Mucosa of descending colon (tissue), 3 donors: ENCODE measurements around the gene ZNF689. TPM values are rescaled to one million over a fixed set of nuclear protein-coding genes. Genes with fewer than 3 reads are reported as not detected.
A peak's percentile ranks its signal among the peaks of the same experiment; 100 is the strongest.

Source experiments
- ATAC-seq: fragments of 200-7000 bp; cut with Tn5 transposase; one replicate; pipeline ENCODE4 v1.9.1; 2020; ENCODE audit warnings: mild to moderate bottlenecking, moderate library complexity
- DNase-seq, 3 donors: peaks; one replicate each; pipeline ENCODE4 v3.0.0-alpha.2; 2020
- H3K36me3 ChIP-seq: fragments of 200-600 bp; one replicate; pipeline ENCODE4 v1.8.0; 2021; ENCODE audit warnings: low read depth, mild to moderate bottlenecking
- H3K4me1 ChIP-seq: fragments of 200-600 bp; one replicate; pipeline ENCODE4 v1.8.0; 2021; ENCODE audit warnings: low read depth, mild to moderate bottlenecking
- H3K4me3 ChIP-seq: fragments of 200-600 bp; one replicate; pipeline ENCODE4 v1.8.0; 2021; ENCODE audit warnings: mild to moderate bottlenecking
- H3K9me3 ChIP-seq: fragments of 200-600 bp; one replicate; pipeline ENCODE4 v1.8.0; 2021; ENCODE audit warnings: mild to moderate bottlenecking
- intact Hi-C, 2 donors: fragments of 100-400 bp; cut with DNase I in 1 of 2; cut with micrococcal nuclease in 1 of 2; formaldehyde crosslinking; loops; one replicate each; pipeline versions ENCODE4 v1.11.0 to v1.11.1; 2022; cut with DNase I, micrococcal nuclease
- long read RNA-seq, 2 donors: library from polyadenylated mRNA; unstranded; transcript quantifications; one replicate each; pipeline ENCODE4 v2.0.0, GENCODE V29; 2019 to 2021
- total RNA-seq, 3 donors: library from RNA; stranded (reverse); fragmentation: NEBNext Ultra II Directional in 2 of 3; extraction: Animal tissue kit (Norgen Biotek cat#: 25700) in 2 of 3; gene quantifications; one replicate each; pipeline versions ENCODE4 v1.2.1 to v1.2.4, GENCODE V29; 2021 to 2023
- TF ChIP-seq, protein P1 (sequence below): fragments of 200-600 bp; IDR thresholded peaks from one replicate; pipeline ENCODE4 v1.8.0; 2022; ENCODE audit warnings: antibody characterized with exemption, mild to moderate bottlenecking
- donor health status: DM: no; HTN: no; CAD: no; lungs with moderate emphysema.
- donor health status: DM: no; HTN: no; CAD: no.
- donor health status: DM: no; HTN: yes; CAD: no.

The ZNF689 gene
- total RNA-seq: 10 to 100 TPM in 2 of 3 donors, 1 to 10 TPM in 1; 7.6 to 10.7 (median 10.5) TPM
- long read RNA-seq, donor 1, transcript ZNF689-201 (3 exons, 3,547 nt): major isoform, 19 of 27 reads
- long read RNA-seq, donor 1, partial matches to known transcripts: 1 of 27 reads
- long read RNA-seq, donor 1, other reads (novel, unspliced or antisense): 7 of 27 reads
- long read RNA-seq, donor 2, partial matches to known transcripts: 1 of 7 reads
- long read RNA-seq, donor 2, other reads (novel, unspliced or antisense): 2 of 7 reads

DNA sequence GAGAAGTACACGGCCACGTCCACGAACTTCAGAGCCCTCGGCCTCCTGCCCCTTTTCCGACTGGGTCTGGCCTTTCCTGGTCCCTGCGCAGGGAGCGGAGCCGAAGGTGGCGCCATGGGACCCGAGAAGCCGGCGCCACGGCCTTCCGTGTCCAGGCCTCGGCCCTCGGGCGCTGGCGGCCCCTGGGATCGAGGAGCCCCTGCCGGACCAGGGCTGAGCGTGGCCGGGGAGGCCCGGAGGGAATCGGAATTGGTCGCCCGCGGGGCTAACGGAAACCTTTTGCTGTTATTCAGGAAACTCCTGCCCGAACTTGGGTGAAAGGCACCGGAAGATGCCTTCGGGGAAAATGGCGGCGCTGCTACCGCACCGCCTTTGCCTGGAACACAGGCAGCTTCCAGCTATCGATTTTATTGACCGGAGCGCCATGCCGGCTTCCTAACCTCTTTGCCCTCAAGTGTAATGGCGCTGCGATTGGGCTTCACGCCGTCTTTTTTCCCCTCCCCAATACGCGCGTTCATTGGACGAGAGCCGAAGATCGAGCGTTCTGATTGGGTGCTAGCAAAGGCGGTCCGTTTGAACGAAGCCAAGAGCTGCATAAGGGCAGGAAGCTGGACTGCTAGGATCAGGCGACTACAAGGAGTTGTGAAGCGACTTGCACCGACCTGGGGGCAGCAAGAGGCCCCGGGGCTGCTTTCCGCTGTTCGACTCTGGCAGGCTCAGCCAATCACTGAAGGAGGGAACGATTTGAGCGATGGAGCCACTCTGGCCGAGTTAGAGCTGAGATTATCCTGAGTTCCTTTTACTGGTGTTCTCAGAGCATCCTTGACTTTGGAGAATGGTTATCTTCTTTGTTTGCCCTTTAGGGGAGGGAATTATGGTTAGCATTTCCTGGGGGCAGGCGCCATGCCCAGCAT lies at the start of gene ZNF689:
Gene ZNF689, minus strand, starts transcription at position 464 of the 914 bp plus-strand sequence. Its CDS starts 348 bp downstream, at position 116.
- ATAC-seq (peak; percentile 98), DNase-seq (peak; percentile 92 to 97 (median 96))
- H3K4me1 ChIP-seq: no peaks in the 10 kb centered on the region
- intact Hi-C loops: no loop called here
- no peaks in the 10 kb centered on the region for H3K9me3 ChIP-seq
- H3K36me3 ChIP-seq: no peaks in the 10 kb centered on the region
- H3K4me3 ChIP-seq: peak within 1 kb of the TSS; percentile 94
- TF ChIP-seq, protein P1, sequence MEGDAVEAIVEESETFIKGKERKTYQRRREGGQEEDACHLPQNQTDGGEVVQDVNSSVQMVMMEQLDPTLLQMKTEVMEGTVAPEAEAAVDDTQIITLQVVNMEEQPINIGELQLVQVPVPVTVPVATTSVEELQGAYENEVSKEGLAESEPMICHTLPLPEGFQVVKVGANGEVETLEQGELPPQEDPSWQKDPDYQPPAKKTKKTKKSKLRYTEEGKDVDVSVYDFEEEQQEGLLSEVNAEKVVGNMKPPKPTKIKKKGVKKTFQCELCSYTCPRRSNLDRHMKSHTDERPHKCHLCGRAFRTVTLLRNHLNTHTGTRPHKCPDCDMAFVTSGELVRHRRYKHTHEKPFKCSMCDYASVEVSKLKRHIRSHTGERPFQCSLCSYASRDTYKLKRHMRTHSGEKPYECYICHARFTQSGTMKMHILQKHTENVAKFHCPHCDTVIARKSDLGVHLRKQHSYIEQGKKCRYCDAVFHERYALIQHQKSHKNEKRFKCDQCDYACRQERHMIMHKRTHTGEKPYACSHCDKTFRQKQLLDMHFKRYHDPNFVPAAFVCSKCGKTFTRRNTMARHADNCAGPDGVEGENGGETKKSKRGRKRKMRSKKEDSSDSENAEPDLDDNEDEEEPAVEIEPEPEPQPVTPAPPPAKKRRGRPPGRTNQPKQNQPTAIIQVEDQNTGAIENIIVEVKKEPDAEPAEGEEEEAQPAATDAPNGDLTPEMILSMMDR: no peak

DNA sequence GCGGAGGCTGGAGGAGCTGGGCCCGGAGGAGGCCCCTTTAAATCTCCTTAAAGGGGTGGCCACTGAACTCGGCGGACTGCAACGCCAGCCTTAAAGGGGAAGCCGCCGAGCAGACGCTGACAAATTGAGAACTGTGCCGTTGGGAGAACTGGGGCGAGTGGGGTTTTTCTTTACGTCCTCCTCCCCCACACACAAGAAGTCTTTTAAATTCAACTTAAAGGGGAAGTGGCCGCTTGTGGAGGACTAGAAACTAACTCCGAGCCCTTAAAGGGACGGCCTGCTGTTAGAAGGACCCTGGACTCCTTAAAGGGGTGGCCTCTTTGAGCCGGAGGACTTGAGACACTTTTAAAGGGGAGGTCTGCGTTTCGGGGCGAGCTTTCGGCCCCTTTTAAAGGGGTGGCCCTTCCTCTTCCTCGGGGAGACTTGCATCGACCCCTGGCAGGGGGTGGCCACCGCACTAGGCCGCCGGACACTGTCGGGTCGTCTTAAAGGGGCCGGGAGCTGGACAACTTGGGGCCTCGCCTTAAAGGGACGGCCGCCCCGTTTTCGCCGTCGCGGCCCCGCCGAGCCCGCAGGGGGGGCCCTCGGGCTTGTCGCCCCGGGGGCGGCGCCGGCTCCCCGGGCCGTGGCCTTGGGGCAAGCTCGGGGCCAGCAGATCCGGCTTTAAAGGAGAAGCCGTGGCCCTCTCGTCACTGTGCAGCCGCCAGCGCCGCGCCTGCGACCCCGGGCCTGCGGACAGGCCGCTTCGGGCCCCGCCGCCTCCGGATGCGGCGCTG lies 48.7 kb upstream of the ZNF689 start:
- ATAC-seq (peak; percentile 42), DNase-seq (peak in 2 of 3 donors; percentile 86 to 88)
- intact Hi-C loops: no loop called here
- TF ChIP-seq, protein P1: no peak
- no peaks in the 10 kb centered on the region for H3K9me3 ChIP-seq
- peak overlapping the region; percentile 84 for H3K4me3 ChIP-seq
- peaks cover 35% of the 10 kb centered on the region for H3K4me1 ChIP-seq
- H3K36me3 ChIP-seq: peaks cover 8% of the 10 kb centered on the region

DNA sequence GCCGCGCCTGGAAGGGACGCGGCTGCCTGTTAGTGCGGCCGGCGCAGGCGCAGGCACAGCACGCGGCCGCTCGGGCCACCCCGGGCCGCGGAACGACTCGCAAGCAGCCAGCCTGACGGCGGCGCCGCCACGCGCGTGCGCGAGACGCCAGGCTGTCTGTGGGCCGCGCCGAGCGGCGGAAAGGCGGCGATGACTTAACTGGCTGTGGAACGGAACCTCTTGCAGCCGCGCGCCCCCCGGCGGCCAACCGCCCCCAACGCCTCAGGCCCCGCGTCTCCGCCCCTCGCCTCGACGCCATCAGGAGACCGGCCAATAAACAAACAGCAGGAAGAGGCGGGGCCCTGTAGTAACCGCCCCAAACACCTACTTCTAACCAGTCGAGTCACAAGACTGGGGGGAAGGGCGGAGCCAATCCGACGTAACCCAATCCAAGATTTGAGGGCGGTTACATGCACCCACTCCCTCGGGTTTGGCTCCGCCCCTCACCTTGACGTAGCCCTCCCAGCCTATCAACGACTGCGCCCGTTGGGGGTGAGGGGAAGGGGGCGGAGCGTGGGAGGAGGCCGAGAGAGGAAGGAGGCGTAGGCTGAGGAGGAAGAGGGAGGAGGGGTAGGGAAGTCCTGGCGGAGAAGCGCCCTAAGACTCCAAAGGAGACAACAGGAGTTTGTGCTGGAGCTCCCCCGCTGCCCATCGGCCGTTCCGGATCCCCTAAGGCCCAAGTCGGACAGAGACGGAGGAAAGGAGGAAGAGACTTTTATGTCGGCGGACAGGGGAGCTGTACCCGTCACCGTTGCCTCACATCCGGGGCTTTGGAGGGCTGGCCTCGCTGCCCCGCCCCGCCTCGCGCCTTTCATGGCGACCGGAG lies 47.9 kb upstream of the ZNF689 start, which contains the start of gene FBRS:
Gene FBRS, plus strand, starts transcription at position 566 of the 865 bp plus-strand sequence. CDS start 1,088 bp downstream, outside the sequence.
- Histone ChIP-seq H3K4me3 (peak within 1 kb of the TSS; percentile 84), H3K4me1 (peaks cover 35% of the 10 kb centered on the region), H3K36me3 (peaks cover 8% of the 10 kb centered on the region), H3K9me3 (no peaks in the 10 kb centered on the region)
- DNase-seq (peak; percentile 100), ATAC-seq (peak; percentile 83)
- TF ChIP-seq, protein P1: peak; percentile 78
- intact Hi-C loops: no loop called here

DNA sequence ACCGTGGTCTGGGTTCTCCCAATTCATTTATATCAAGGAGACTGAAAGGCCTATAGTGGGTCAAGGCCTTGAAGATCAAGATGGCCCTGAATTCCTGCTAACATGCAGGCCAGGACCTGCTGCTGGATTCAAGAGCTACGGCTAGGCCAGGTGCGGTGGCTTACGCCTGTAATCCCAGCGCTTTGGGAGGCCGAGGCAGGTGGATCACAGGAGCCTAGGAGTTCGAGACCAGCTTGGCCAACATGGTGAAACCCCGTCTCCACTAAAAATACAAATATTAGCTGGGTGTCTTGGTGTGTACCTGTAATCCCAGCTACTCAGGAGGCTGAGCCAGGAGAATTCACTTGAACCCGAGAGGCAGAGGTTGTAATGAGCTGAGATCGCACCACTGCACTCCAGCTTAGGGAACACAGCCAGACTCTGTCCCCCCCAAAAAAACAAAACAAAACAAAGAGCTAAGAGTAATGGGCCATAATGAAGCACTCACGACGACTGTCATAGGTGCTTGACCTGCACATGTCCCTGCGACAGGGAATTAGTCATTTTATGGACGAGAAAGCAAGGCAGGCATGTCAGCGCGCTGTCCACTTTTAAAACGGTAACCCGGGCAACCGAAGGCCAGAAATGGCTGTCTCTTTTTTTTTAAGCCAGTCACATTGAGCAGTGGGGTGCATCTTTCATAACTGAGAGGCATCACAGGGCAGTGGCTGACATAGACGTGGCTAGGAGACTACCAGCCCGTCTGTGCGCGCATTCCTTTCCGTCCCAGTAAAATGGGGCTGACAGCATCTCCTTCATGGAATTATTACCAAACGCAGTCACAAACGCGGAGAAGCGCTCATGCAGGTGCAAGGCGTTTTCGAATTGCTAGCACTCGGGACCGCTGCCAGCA lies 47.0 kb upstream of the ZNF689 start:
- intact Hi-C loops: no loop called here
- TF ChIP-seq, protein P1: no peak
- H3K9me3 ChIP-seq: no peaks in the 10 kb centered on the region
- H3K36me3 ChIP-seq: peaks cover 8% of the 10 kb centered on the region
- DNase-seq (no peak), ATAC-seq (no peak)
- H3K4me3 ChIP-seq: peak overlapping the region; percentile 84
- H3K4me1 ChIP-seq: peaks cover 39% of the 10 kb centered on the region
